Adipose tissue (tissue), 3 donors: ENCODE data around the gene SLC24A3. TPM values are rescaled to one million over a fixed set of nuclear protein-coding genes. Genes with fewer than 3 reads are reported as not detected.

Experiments
- H3K27ac ChIP-seq: one replicate; pipeline ENCODE4 v1.5.1; 2013; ENCODE audit warnings: low read depth, low read length
- WGBS, 3 donors: extraction: QIAGEN DNeasy Blood & Tissue Kit; methylation state at CpG; one replicate each; pipeline ENCODE4 v1.1.7; 2013; 5-methylcytosine and 5-hydroxymethylcytosine counted together
- polyA plus RNA-seq, 3 donors: library from polyadenylated mRNA; stranded (reverse); fragments of 200-250 nt; gene quantifications; one replicate each; pipeline ENCODE4 v1.2.3, GENCODE V29; 2013
- donor health status: healthy with polysubstance abuse.
- donor health status: Bipolar disorder and iron deficiency.
- donor health status: healthy.

SLC24A3 gene
- polyA plus RNA-seq, 3 donors = 0.86 to 11.5 (median 6.5) TPM

GRCh38 chr20:19522836-19523590, 310.6 kb downstream of the SLC24A3 start:
- WGBS, 3 donors = 63 to 73% (median 71%) methylated on average over 4 of the region's 4 CpGs
- no peak overlapping the region for H3K27ac ChIP-seq

DNA sequence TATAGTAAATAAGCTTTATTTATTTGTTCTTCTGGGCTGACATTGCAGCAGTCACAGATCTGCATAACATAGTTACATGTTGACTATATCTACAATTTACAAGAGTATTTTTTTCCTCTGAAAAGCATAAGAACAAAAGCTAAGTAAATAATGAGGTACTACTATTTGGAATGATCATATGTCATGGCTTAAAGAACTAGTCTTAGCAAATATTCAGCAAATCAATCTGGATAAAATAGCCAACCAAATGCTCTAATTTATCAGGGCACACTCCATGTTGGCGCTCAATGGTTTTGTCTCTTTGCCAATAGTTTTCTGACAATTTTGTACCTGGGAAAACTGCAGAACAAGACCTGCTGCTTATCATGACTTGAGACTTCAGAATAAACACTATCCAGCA, 312.2 kb downstream of the SLC24A3 start:
- WGBS, 3 donors = 22 to 94% (median 88%) methylated on average over 1 of the region's 1 CpG
- no peak overlapping the region for H3K27ac ChIP-seq

DNA sequence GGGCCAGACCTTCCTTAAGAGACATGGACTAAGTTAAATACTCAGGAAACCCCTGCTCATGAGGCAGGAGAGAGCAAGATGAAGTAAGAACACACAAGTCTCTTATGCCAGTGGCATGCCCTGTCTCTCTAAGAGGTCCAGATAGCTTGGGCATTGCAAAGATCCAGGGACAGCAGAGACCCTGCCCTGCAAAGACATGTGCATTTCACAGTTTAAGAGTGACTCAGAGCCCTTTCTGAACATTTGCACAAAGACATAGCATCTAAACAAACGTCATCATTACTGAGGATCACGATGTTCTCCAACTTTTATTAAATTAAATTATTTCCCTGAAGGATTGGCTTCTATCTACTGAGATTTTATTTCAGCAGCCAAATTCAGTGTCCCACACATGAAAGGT, 315.1 kb downstream of the SLC24A3 start:
- WGBS, 3 donors = 76 to 93% (median 87%) methylated on average over 2 of the region's 2 CpGs
- H3K27ac ChIP-seq = no peak overlapping the region

DNA sequence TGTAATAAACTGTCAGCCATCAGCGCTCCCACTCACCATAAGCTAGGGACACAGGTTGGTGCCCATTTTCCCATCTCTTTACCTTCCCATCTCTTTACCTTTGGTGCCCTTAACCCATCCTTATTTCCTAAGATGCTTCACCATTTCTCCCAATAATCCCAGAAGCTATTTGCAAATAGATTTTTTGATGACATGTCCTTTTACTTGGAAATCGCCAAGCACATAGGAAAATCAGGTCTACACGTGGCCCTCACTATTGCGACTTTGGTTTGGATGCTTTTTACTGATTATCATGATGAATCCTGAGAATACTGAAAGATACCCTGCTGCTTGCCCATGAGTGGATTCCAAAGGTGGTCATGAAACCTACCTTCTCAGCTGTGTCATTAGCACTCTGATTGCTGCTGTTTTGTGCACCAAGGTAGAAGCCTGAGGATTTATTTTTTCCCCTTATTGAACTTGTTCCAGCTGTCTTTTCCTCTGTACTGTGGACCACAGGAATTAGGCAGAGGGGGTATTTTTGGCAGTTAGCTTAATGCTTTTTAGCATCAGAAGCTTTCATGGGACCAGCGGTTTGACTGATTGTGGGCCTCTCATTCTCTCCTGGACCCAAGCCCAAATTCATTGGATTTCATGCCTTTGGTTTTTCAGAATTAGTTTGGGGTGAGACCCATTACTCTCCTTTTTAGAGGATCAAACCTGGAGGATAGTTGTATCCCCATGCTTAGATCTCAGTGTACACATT, 316.0 kb downstream of the SLC24A3 start:
- H3K27ac ChIP-seq = no peak overlapping the region
- 81 to 93% (median 89%) methylated on average over 5 of the region's 5 CpGs for WGBS, 3 donors

DNA sequence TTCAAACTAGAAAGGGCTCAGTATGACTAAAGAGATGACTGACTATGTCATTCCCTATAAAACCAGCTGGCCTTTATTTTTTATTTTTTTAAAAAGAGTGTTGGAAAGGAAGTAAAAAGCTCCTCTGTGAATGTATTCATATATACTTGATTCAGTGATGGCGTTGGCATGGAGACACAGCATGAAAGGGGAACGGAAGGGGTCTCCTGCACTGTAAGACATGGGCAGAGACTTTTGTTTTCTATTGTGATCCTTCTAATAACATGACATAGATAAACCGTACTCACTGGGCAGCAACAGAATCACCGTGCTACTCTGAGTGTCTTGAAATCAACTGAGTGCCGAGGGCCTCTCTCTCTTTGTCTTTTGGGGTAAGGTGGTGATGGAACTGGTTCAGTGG, 317.6 kb downstream of the SLC24A3 start:
- no peak overlapping the region for H3K27ac ChIP-seq
- 85 to 95% (median 91%) methylated on average over 5 of the region's 5 CpGs for WGBS, 3 donors

DNA sequence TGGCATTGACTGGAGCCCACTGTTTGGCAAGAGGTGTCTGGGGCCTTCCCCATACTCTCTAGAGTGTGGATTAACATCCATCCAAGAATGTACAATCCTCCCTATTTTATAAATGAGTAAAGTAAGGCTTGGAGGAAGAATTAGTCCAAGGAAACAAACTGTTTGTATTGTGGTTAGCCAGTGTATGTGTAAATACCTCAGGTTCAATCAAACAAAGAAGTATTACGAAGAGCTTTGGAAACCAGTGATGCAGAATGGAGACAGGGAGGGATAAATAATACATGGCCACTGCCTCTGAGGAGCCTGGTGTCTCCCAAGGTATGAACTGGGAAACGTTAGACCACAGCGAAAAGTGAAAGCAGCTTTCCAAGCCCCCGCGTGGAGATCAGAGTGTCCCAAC, 319.0 kb downstream of the SLC24A3 start:
- no peak overlapping the region for H3K27ac ChIP-seq
- 87 to 94% (median 91%) methylated on average over 5 of the region's 5 CpGs for WGBS, 3 donors

DNA sequence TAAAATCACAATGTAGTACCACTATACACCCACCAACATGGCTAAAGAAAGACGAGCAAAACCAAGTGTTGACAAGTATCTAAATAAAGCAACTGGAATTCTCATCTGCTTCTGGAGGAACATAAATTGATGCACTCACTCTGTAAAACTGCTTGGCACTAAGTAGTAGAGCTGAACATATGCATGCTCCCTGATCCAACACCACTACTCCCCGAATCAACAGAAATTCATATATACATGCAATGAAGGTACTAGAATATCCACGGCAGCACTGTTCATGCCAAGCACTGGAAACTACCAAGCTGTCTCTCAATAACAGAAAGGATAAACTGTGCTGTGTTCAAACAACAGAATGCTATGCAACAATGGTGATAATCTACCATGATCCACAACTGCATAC, 326.1 kb downstream of the SLC24A3 start:
- 80 to 95% (median 94%) methylated on average over 3 of the region's 3 CpGs for WGBS, 3 donors
- no peak overlapping the region for H3K27ac ChIP-seq

GRCh38 chr20:19539191-19539590, 326.7 kb downstream of the SLC24A3 start:
- no peak overlapping the region for H3K27ac ChIP-seq
- WGBS, 3 donors = 41 to 47% (median 43%) methylated on average over 4 of the region's 4 CpGs

DNA sequence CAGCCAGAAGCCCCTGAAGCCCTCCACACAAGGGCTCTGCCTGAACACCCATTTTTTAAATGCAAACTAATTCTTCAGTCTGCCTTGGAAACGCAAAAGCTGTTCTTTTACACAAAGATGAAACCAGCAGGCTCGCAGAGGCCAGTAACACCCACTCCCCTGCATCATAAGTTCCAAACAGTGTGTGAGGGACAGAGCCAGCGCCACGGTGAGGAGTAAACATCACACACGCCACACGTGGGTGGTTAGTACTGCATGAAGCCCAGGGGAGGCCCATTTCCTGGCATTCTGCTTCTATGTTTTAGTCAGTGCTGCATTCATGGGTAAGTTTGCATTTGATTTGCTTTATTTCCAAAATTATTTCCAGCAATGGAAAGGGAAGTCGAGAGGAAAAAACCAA, 327.9 kb downstream of the SLC24A3 start:
- no peak overlapping the region for H3K27ac ChIP-seq
- 31 to 43% (median 39%) methylated on average over 7 of the region's 7 CpGs for WGBS, 3 donors

- WGBS, 3 donors = 67 to 75% (median 73%) methylated on average over 6 of the region's 6 CpGs
- no peak overlapping the region for H3K27ac ChIP-seq
These were observed 330.7 kb downstream of the SLC24A3 start for GRCh38 chr20:19543101-19543500.

GRCh38 chr20:19544684-19545083, 332.2 kb downstream of the SLC24A3 start:
- WGBS, 3 donors = 76 to 89% (median 81%) methylated on average over 7 of the region's 7 CpGs
- no peak overlapping the region for H3K27ac ChIP-seq

- 85 to 97% (median 86%) methylated on average over 2 of the region's 2 CpGs for WGBS, 3 donors
- H3K27ac ChIP-seq = no peak overlapping the region
These were observed 334.2 kb downstream of the SLC24A3 start for GRCh38 chr20:19546648-19547047.

DNA sequence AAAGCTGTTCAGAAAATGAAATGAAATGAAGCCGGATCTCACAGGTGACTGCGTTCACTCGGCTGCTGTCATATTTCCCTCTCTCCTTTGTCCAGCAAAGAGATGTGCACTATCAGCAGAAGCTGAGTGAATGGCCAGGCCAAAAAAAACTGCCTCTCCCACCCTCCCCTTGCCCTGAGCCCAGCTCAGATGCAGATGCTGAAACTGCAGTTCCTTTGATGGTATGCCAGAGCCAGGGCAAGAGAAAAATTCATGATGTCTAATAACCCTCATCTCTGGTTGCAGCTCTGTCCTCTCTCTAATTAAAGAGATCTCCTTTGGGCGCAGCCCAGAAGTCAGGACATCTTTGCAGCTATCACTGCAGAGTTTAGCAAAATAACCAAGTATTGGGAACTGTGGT, 335.1 kb downstream of the SLC24A3 start:
- 62 to 71% (median 63%) methylated on average over 4 of the region's 4 CpGs for WGBS, 3 donors
- no peak overlapping the region for H3K27ac ChIP-seq

DNA sequence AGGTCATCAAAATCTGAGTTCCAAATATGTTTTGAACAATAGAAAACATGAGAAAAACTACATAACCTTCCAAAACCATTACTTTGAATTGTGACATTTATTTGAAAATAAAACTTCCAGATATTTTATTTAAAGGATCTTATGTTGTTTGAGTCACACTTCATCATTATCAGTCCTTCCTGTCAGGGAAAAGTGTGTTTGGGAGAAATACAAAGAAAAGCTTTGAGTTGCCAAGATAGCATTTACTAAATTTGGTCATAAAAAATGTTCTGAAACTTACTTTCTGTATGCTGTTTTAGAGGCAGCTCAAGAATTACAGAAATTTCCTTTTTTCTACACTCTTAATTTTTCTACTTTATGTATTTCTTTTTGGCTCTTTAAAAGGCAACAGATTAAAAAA, 337.5 kb downstream of the SLC24A3 start:
- H3K27ac ChIP-seq = no peak overlapping the region

DNA sequence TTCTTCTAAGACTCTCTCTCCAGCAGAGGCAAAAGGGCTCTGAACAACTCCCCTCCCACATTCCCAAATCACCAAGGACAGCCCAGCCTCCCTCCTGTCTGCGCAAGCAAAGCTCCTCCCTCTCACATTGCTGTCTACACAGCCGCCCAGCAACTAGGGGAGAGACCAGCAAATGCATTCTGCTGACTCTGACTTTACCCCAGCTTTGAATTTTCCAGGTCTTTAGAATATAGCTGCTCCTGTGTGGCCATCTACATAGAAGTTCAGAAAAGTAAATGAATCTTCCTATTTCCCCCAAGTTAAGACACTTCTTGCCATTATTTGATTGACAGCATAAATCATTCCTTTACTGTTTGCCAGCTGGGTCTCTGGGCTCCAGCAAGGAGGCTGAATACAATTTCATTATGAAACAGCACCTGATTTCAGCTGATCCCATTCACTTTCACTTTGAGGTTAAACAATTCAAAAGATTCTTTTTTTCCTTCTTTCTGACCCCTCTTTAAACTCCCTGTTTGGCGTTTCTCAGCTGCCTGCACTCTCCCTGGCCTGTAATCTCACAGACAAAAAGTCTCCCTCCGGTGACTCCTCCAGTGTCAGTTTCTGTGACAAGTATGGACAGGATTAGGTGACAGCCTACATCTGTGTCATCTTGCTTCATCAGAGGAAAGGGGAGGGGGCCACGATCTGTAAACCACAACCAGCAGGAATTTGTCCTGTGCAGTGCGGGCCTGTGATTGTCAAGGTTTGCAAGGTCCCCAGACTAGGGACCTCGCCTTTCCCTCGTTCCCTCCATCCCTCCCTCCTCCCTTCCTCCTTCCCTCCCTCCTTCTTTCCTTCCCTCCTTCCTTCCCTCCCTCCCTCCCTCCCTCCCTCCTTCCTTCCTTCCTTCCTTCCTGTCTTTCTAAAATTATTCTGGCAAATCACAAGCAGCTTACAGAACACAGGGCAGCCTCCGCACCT, 340.1 kb downstream of the SLC24A3 start:
- 40 to 49% (median 48%) methylated on average over 9 of the region's 9 CpGs for WGBS, 3 donors
- no peak overlapping the region for H3K27ac ChIP-seq

- 66 to 100% (median 70%) methylated on average over 1 of the region's 1 CpG for WGBS, 3 donors
- no peak overlapping the region for H3K27ac ChIP-seq
These were observed 342.2 kb downstream of the SLC24A3 start for GRCh38 chr20:19554666-19555065.

DNA sequence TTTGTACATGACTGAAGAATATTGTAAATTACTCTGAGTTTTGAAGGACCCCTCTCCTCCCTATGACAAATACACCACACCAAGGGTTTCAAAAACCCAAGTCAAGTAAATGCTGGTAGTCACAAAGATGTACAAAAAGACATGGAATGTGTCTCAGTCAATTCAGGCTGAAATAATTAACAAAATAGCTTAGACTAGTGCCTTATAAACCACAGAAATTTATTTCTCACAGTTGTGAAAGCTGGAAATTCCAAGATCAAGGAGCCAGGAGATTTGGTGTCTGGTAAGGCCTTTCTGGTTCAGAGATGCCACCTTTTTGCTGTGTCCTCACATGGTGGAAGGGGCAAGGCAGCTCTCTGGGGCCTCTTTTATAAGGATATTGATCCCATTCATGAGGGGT, 343.3 kb downstream of the SLC24A3 start:
- H3K27ac ChIP-seq = no peak overlapping the region

DNA sequence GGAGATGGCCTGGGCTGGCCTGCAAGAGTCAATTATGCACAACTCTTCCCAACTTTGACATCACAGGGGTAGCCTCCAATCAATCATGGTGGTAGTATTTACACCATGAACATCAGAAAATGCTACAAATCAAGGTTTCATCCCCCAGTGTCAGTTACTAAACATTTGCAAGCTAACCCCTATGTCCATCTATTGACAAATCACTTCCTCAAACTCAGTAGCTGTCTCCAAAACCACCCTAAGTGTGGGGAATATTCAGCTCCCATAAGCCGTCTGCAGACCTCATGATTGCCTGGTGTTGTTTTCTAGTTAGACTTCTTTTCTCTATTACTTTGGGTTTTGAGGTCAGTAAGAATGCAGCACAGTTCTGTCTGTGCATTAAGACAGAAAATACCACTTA, 344.8 kb downstream of the SLC24A3 start:
- H3K27ac ChIP-seq = no peak overlapping the region
- 47 to 64% (median 64%) methylated on average over 1 of the region's 1 CpG for WGBS, 3 donors

DNA sequence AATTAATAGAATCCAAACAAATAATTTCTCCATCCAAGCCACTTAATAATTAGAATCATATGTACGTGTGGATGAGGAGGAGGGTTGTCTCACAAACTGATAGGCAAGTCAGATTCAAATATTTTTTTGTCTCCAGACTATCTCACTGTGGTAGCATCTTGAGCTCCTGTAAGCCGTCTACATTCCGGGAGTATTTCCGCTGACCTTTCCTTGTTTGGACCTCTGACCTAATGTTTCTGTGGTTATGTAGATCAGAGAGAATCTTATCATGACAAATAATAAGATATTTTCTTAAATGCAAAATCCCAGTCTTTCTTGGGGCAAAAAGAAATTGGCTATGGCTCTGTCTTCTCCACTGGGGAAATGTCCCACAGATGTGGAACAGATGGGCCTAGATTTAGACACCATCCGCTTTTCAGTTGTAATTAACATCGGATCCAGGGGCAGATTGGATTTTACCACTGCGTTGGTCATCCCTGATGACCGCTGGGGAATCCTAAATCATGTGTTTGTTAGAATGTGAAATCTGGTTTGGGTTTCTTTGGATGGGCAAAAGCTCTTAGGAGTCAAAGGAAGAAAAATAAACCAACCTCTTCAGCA, 348.5 kb downstream of the SLC24A3 start:
- 55 to 63% (median 62%) methylated on average over 8 of the region's 8 CpGs for WGBS, 3 donors

More for the DNA sequence above, 348.5 kb downstream of the SLC24A3 start:
- no peak overlapping the region for H3K27ac ChIP-seq
